ENCODE measurements around the gene PCGF1.

Gene PCGF1

DNA sequence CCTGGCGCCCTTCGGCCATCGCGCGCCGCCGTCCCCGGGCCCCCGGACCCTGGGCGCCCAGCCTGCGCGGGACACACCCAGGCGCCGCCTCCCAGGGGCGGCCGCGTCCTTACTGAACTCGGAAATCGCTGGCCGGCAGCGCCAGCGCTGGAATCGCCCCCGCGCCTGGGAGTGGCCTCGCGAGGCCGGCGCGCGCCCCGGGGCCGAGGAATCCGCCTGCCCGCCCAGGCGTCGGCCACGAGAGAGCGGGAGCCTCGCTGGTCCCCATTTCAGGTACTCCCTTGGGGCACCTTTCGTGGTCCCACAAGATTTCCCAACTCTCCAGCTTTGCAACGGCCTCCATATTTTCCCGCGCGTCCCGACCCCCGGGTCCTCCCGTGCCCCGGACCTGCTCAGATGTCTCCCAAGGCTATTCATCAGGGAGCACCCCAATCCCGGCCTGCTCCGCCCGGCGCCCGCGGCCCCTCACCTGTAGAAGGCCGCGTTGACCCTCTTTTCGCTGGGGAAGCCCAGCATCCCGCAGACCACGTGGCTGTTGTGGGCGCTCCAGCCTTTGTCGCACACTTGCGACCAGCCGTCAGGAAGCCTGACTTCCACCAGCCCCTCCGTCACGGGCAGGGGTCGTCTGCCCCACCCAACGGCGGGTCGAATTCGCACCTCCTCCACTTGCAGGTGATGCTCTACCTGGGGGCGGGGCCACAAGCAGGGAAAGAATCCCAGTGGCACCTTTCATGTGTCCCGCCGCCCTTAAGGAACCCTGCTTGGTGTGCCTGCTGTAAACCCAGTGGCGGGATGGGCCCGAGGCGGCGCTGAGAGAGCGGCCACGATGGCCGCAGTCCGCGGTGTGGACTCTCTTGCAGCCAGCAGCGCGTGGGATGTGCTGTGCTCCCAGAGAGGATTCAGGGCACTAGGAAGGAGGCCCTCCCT is 41.7 kb upstream of the PCGF1 start:
- DNase-seq (ENCODE audit: low spot score): peak; percentile 84
- TF ChIP-seq, protein P1, sequence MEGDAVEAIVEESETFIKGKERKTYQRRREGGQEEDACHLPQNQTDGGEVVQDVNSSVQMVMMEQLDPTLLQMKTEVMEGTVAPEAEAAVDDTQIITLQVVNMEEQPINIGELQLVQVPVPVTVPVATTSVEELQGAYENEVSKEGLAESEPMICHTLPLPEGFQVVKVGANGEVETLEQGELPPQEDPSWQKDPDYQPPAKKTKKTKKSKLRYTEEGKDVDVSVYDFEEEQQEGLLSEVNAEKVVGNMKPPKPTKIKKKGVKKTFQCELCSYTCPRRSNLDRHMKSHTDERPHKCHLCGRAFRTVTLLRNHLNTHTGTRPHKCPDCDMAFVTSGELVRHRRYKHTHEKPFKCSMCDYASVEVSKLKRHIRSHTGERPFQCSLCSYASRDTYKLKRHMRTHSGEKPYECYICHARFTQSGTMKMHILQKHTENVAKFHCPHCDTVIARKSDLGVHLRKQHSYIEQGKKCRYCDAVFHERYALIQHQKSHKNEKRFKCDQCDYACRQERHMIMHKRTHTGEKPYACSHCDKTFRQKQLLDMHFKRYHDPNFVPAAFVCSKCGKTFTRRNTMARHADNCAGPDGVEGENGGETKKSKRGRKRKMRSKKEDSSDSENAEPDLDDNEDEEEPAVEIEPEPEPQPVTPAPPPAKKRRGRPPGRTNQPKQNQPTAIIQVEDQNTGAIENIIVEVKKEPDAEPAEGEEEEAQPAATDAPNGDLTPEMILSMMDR (IDR thresholded peaks at IDR 0.05; ENCODE audit: extremely low read depth, insufficient read depth, missing control alignments): no peak
- in situ Hi-C loops (cut with MboI; ENCODE audit: low pct_unique_long_range_greater_than_20kb, low sequenced_read_pairs, unreplicated experiment): no loop called here

DNA sequence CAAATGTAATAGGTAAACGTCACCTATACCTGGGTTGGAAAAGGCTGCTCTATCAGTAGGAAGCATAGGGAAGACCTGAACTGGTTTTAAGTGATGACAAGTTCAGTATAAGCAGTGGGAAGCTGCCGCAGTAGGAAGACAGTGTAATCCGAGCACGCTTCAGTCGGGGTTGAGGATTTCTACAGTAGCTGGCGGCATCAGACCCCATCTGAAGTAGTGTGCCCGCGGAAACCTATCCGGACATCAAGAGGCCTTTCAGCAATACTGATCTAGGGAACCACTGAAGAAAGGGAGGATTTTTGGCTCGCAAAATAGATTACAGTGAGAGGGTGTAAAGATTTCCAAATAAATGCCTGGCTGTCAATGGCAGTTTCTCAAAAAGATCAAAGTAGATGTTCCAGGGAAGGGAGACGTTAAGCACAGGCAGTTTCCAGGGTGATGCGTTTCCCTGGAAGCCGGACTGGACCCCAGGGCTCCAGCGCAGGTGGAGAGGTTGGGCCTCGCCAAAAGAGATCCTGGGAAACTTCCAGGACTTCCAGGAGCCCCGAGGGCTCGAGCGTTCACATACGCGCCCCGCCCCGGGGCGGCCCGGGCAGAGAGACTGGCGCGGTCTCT is 40.9 kb upstream of the PCGF1 start:
- in situ Hi-C loops (cut with MboI; ENCODE audit: low pct_unique_long_range_greater_than_20kb, low sequenced_read_pairs, unreplicated experiment): no loop called here
- TF ChIP-seq, protein P1 (IDR thresholded peaks at IDR 0.05; ENCODE audit: extremely low read depth, insufficient read depth, missing control alignments): no peak
- DNase-seq (ENCODE audit: low spot score): no peak

DNA sequence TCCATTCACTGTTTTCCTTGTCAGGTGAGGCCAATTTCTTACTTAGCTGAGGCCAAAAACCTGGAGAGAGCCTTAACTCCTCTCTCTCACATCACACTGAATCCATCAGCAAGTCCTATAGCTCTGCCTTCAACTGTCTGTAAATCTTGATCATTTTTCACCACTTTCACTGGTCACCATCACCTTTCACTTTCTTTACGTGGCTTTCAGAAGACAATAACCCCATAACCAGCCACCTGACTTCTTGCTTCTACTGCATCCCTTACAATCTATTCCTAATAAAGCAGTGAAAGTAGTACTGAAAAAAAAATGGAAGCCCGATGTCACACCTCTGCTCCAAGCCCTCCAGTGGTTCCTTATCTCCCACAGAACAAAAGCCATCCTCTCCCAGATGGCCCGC is 38.5 kb upstream of the PCGF1 start:
- in situ Hi-C loops (cut with MboI; ENCODE audit: low pct_unique_long_range_greater_than_20kb, low sequenced_read_pairs, unreplicated experiment): no loop called here
- TF ChIP-seq, protein P1 (IDR thresholded peaks at IDR 0.05; ENCODE audit: extremely low read depth, insufficient read depth, missing control alignments): no peak
- DNase-seq (ENCODE audit: low spot score): no peak

DNA sequence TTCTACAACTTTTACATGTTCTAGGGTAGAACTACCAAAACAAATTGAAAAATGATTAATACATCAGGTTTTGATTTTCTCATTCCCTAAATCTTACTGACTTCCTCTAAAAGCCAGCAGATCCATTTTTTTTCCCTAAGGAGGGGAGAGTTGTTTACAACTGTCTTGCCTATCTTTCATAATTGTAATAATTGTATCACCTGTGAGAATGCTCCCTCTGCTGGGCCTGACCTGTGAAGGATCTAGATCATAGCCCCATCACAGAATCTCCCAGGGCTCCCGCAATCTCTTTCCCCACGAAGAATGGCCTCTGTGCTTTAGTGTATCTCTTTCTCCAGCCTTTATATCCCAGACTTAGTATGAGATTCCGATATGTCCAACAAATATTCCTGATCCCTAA is 37.1 kb upstream of the PCGF1 start:
- DNase-seq (ENCODE audit: low spot score): no peak
- in situ Hi-C loops (cut with MboI; ENCODE audit: low pct_unique_long_range_greater_than_20kb, low sequenced_read_pairs, unreplicated experiment): no loop called here

DNA sequence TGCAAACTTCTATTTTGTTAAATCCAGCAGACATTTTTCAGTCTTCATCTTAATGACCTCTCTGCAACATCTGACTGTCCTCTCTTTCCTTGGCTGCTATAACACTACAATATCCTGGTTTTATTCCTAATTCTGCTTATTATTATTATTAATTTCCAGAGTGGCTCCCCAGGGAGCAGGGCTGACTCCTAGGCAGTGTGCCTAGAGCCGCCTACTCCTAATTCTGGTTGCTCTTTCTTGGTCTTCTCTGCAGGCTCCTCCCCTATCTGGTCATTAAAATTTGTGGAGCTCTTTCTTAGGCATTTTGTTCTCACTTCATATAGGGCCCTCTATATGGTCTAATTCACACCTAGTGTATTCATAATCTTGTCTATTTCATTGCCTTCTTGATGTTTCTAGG is 35.5 kb upstream of the PCGF1 start:
- TF ChIP-seq, protein P1 (IDR thresholded peaks at IDR 0.05; ENCODE audit: extremely low read depth, insufficient read depth, missing control alignments): no peak
- in situ Hi-C loops (cut with MboI; ENCODE audit: low pct_unique_long_range_greater_than_20kb, low sequenced_read_pairs, unreplicated experiment): no loop called here
- DNase-seq (ENCODE audit: low spot score): no peak

More for the DNA sequence above, 37.1 kb upstream of the PCGF1 start:
- TF ChIP-seq, protein P1 (IDR thresholded peaks at IDR 0.05; ENCODE audit: extremely low read depth, insufficient read depth, missing control alignments): peak; percentile 33

DNA sequence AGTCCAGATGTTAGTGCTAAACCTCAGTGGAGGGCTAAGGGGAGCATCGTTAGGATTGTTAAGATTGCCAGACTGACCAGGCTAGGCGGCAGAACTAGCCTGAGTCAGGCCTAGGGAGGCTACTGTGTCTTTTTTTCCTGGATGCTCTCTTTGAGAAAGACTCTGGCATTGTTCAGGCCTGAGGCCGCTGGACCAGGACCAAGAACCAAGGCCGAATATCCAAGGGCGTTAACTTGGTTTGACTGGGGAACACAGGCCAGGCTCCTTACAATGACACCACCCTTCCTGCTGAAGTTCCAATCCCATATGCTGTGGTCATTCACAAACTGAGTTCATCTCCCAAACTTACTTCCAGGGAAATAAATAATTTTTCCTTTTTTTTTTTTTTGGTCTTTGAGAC is 32.8 kb upstream of the PCGF1 start:
- DNase-seq (ENCODE audit: low spot score): no peak
- in situ Hi-C loops (cut with MboI; ENCODE audit: low pct_unique_long_range_greater_than_20kb, low sequenced_read_pairs, unreplicated experiment): no loop called here
- TF ChIP-seq, protein P1 (IDR thresholded peaks at IDR 0.05; ENCODE audit: extremely low read depth, insufficient read depth, missing control alignments): no peak
